Stimulated activated CD4-positive, alpha-beta T cell treated with anti-CD3 and anti-CD28 coated beads, Interleukin-2, amount 100 ng/mL, for 48 hours (primary cell): ENCODE results near the gene TGM2.

Experiments
- DNase-seq, 2 donors: peaks; one replicate each; pipeline ENCODE4 v3.0.0-alpha.2; 2020

Gene TGM2

GRCh38 chr20:38173237-38174156, 8.4 kb upstream of the TGM2 start:
- DNase-seq = no peak

- DNase-seq = no peak
Measured at GRCh38 chr20:38172408-38172807, 7.3 kb upstream of the TGM2 start.

GRCh38 chr20:38171675-38172043, 6.6 kb upstream of the TGM2 start:
- DNase-seq = no peak

- DNase-seq = no peak
Measured at GRCh38 chr20:38170826-38171674, 6.0 kb upstream of the TGM2 start.

- DNase-seq = no peak
Measured at GRCh38 chr20:38170219-38170825, 5.3 kb upstream of the TGM2 start.

- no peak for DNase-seq
Measured at GRCh38 chr20:38169636-38170193, 4.6 kb upstream of the TGM2 start.

GRCh38 chr20:38168791-38169589, 3.9 kb upstream of the TGM2 start:
- no peak for DNase-seq

GRCh38 chr20:38167851-38168760, 3.0 kb upstream of the TGM2 start:
- no peak for DNase-seq

GRCh38 chr20:38167328-38167850, 2.3 kb upstream of the TGM2 start:
- DNase-seq = no peak

- no peak for DNase-seq
Measured at GRCh38 chr20:38166703-38167233, 1.7 kb upstream of the TGM2 start.

- no peak for DNase-seq
Measured at GRCh38 chr20:38165966-38166702, 1.1 kb upstream of the TGM2 start.

- no peak for DNase-seq
Measured at GRCh38 chr20:38164624-38165088, 414 bp downstream of the TGM2 start.

GRCh38 chr20:38164069-38164468, 1.0 kb downstream of the TGM2 start:
- no peak for DNase-seq

- no peak for DNase-seq
Measured at GRCh38 chr20:38162878-38163875, 1.9 kb downstream of the TGM2 start.

- no peak for DNase-seq
Measured at GRCh38 chr20:38162149-38162548, 2.9 kb downstream of the TGM2 start.

GRCh38 chr20:38161412-38161774, 3.7 kb downstream of the TGM2 start:
- no peak for DNase-seq

GRCh38 chr20:38159957-38160756, 4.9 kb downstream of the TGM2 start:
- no peak for DNase-seq

- no peak for DNase-seq
Measured at GRCh38 chr20:38159566-38159956, 5.5 kb downstream of the TGM2 start.
